Measurements from ENCODE around the gene GLO1.

DNA sequence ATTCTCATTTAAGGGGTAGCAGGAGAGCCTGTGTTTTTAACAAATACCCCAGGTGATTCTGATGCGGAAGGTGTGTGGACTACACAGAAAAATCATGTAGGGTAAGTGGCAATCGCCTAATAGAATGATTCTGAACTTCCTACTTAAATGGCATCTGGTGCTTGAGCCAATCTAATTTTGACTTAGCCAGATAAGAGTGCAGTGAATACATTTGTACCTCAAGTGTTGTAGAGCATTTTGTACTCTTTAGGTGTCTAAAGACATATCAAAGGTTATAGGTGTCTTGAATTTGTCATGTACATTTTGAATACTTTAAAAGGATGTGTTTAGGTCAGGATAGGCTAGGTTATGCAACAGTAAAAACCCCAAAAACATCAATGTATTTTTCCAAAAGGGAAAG, 53.2 kb downstream of the GLO1 start:
- TF ChIP-seq CTCF (IDR thresholded peaks at IDR 0.05) (no peak), POLR2A (IDR thresholded peaks at IDR 0.05) (no peak)
